K562 (cell line): Measurements from ENCODE around the gene DDAH2. TPM values are rescaled to one million over a fixed set of nuclear protein-coding genes. Genes with fewer than 3 reads are reported as not detected.
A peak's percentile ranks its signal among the peaks of the same experiment; 100 is the strongest.

Experiments used
- BMI1 ChIP-seq: fragments of 150-350 bp; IDR thresholded peaks from 2 replicates; pipeline ENCODE4 v1.6.1; 2014; ENCODE audit warnings: low read length
- CXXC5 ChIP-seq: fragments of 250-450 bp; sonication (Bioruptor Pico); IDR thresholded peaks from 2 replicates; pipeline ENCODE4 v1.8.0; 2022; ENCODE audit warnings: inconsistent platforms, mild to moderate bottlenecking, moderate library complexity
- FOXK2 ChIP-seq, 2 experiments: fragments of 450-650 bp; IDR thresholded peaks in 1 of 2; conservative IDR thresholded peaks in 1 of 2; 2 replicates each; pipeline ENCODE4 v1.6.1; 2016; ENCODE audit warnings: low read depth in 2 of 2, mild to moderate bottlenecking in 1 of 2
- KDM5B ChIP-seq: fragments of 200-600 bp; sonication (generic); IDR thresholded peaks from 2 replicates; pipeline ENCODE4 v1.6.1; 2012; ENCODE audit warnings: low read depth, mild to moderate bottlenecking, moderate library complexity, low read length, control low read depth, inconsistent platforms; ENCODE audit not compliant: insufficient replicate concordance
- L3MBTL2 ChIP-seq: fragments of 450-650 bp; IDR thresholded peaks from 2 replicates; pipeline ENCODE4 v1.6.1; 2016; ENCODE audit warnings: mild to moderate bottlenecking, moderate library complexity
- MCM7 ChIP-seq, 2 experiments: fragments of 450-650 bp; IDR thresholded peaks; 2 replicates each; pipeline ENCODE4 v1.6.1; 2016 to 2018
- MYC ChIP-seq, 2 experiments: fragments of 250-450 bp in 1 of 2; sonication (Bioruptor Pico) in 1 of 2; IDR thresholded peaks; 2 replicates each; pipeline versions ENCODE4 v1.5.1 to v1.6.1; 2012 to 2021; ENCODE audit warnings: low read depth in 2 of 2, borderline replicate concordance in 1 of 2, improper control_type of control experiment in 1 of 2, low read length in 1 of 2, mild to moderate bottlenecking in 1 of 2, moderate library complexity in 1 of 2
- NBN ChIP-seq: fragments of 450-650 bp; IDR thresholded peaks from 2 replicates; pipeline ENCODE4 v1.6.1; 2016; ENCODE audit warnings: low read depth, mild to moderate bottlenecking
- NR2F6 ChIP-seq: fragments of 450-650 bp; formaldehyde crosslinking; IDR thresholded peaks from 2 replicates; pipeline ENCODE4 v1.4.0; 2020; ENCODE audit warnings: mild to moderate bottlenecking
- PTRF ChIP-seq: fragments of 450-650 bp; IDR thresholded peaks from 2 replicates; pipeline ENCODE4 v1.6.1; 2016; ENCODE audit warnings: mild to moderate bottlenecking, missing genetic modification characterization, missing compliant biosample characterization
- RBBP5 ChIP-seq: fragments of 200-600 bp; sonication (generic); IDR thresholded peaks from 2 replicates; pipeline ENCODE4 v1.6.1; 2012; ENCODE audit warnings: borderline replicate concordance, mild to moderate bottlenecking, low read length, control low read depth, inconsistent platforms; ENCODE audit not compliant: insufficient read depth, poor library complexity, severe bottlenecking
- RBFOX2 ChIP-seq: fragments of 200-400 bp; formaldehyde crosslinking; IDR thresholded peaks from 2 replicates; pipeline ENCODE4 v1.6.1; 2017; ENCODE audit warnings: low read depth, mild to moderate bottlenecking, low read length, moderate library complexity
- SRSF3 ChIP-seq: fragments of 200-400 bp; formaldehyde crosslinking; IDR thresholded peaks from 2 replicates; pipeline ENCODE4 v1.6.1; 2016; ENCODE audit warnings: mild to moderate bottlenecking, low read length, moderate library complexity; ENCODE audit not compliant: insufficient read depth
- TRIM28 ChIP-seq: fragments of 450-650 bp; IDR thresholded peaks from 2 replicates; pipeline ENCODE4 v1.6.1; 2017
- U2AF2 ChIP-seq: fragments of 200-400 bp; formaldehyde crosslinking; optimal IDR thresholded peaks from 2 replicates; pipeline ENCODE3; 2017; ENCODE audit warnings: low read depth, mild to moderate bottlenecking, low read length
- ZNF23 ChIP-seq: fragments of 250-450 bp; sonication (Bioruptor Pico); IDR thresholded peaks from 2 replicates; pipeline ENCODE4 v1.4.0; 2020; ENCODE audit warnings: mild to moderate bottlenecking
- ZNF253 ChIP-seq: fragments of 250-450 bp; sonication (Bioruptor Pico); conservative IDR thresholded peaks from 2 replicates; pipeline ENCODE4 v1.6.1; 2021; ENCODE audit warnings: mild to moderate bottlenecking
- ZNF644 ChIP-seq: fragments of 200-800 bp; sonication (Bioruptor generic); IDR thresholded peaks from 2 replicates; pipeline ENCODE4 v1.6.1; 2016; ENCODE audit warnings: low read depth, missing genetic modification characterization, missing compliant biosample characterization
- ZNF717 ChIP-seq: fragments of 250-450 bp; sonication (Bioruptor Pico); IDR thresholded peaks from 2 replicates; pipeline ENCODE4 v1.5.0; 2021
- polyA plus RNA-seq, 8 experiments: library from polyadenylated mRNA; depleted of rRNA in 4 of 8; stranded (reverse) in 5 of 8; unstranded in 3 of 8; fragments of >200 nt; fragmentation: Nextera tagmentation in 2 of 8; fragmentation: Illumina TruSeq in 1 of 8; extraction: Ambion mirVana in 2 of 8; extraction: Trizol in 1 of 8; gene quantifications; 2 replicates each; pipeline versions ENCODE4 v1.2.1 to v1.2.3, GENCODE V29; 2011 to 2014; ENCODE audit warnings: inconsistent platforms in 1 of 8, missing spikeins in 1 of 8
- total RNA-seq, 7 experiments: library from RNA; depleted of rRNA in 6 of 7; stranded (reverse); fragments of >200 nt in 6 of 7; fragmentation: Illumina TruSeq in 2 of 7; extraction: Trizol in 2 of 7; gene quantifications; 2 replicates each; pipeline versions ENCODE4 v1.2.1 to v1.2.3, GENCODE V29; 2011 to 2021; ENCODE audit warnings: low replicate concordance in 1 of 7
- TF ChIP-seq, protein P1 (sequence below), 2 experiments: fragments of 200-800 bp in 1 of 2; sonication (Bioruptor generic) in 1 of 2; sonication (generic) in 1 of 2; formaldehyde crosslinking in 1 of 2; IDR thresholded peaks in 1 of 2; conservative IDR thresholded peaks in 1 of 2; 2 replicates each; pipeline versions ENCODE4 v1.5.0 to v1.6.1; 2016 to 2020; ENCODE audit warnings: missing compliant biosample characterization in 1 of 2, missing genetic modification characterization in 1 of 2, missing genetic modification reagents in 1 of 2
- TF ChIP-seq, protein P2 (sequence below): sonication (generic); formaldehyde crosslinking; IDR thresholded peaks from 2 replicates; pipeline ENCODE4 v1.8.1; 2023; ENCODE audit warnings: mild to moderate bottlenecking, missing genetic modification reagents
- TF ChIP-seq, protein P3 (sequence below): fragments of 250-450 bp; sonication (Bioruptor Pico); IDR thresholded peaks from 2 replicates; pipeline ENCODE4 v1.5.0; 2021
- TF ChIP-seq, protein P4 (sequence below): fragments of 250-450 bp; sonication (Bioruptor Pico); IDR thresholded peaks from 2 replicates; pipeline ENCODE4 v1.8.0; 2021; ENCODE audit warnings: mild to moderate bottlenecking, moderate library complexity

DDAH2 gene
- total and polyA plus RNA-seq, 9 of the 15 experiments (the other 6 are each of a cell fraction or from before 2014, with no cell fraction given) = 1.8 to 45.4 (median 21.4) TPM

DNA sequence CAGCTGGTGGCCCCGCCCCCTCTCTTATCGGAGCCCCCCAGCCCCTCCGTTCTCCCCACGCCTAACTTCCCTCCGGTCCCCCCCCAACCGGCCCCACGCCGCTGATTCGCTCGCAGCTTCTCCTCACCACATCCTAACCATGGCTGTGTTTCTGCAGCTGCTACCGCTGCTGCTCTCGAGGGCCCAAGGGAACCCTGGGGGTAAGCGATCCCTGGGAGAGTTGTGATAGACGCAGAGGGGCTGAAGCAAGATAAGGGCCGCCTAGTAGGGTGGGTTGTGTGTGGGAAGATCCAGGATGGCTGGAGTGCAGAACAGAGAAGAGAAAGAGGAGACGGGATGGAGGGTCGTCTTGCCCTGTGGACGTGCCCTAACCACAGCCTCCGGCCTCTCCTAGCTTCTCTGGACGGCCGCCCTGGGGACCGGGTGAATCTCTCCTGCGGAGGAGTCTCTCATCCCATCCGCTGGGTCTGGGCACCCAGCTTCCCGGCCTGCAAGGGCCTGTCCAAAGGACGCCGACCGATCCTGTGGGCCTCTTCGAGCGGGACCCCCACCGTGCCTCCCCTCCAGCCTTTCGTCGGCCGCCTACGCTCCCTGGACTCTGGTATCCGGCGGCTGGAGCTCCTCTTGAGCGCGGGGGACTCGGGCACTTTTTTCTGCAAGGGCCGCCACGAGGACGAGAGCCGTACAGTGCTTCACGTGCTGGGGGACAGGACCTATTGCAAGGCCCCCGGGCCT, 5.7 kb downstream of the DDAH2 start, which contains the start of gene MPIG6B (continued):
- TF ChIP-seq, protein P1, sequence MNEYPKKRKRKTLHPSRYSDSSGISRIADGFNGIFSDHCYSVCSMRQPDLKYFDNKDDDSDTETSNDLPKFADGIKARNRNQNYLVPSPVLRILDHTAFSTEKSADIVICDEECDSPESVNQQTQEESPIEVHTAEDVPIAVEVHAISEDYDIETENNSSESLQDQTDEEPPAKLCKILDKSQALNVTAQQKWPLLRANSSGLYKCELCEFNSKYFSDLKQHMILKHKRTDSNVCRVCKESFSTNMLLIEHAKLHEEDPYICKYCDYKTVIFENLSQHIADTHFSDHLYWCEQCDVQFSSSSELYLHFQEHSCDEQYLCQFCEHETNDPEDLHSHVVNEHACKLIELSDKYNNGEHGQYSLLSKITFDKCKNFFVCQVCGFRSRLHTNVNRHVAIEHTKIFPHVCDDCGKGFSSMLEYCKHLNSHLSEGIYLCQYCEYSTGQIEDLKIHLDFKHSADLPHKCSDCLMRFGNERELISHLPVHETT (CRISPR knock-in tag; conservative IDR thresholded peaks at IDR 0.05 in 1 of 2, IDR thresholded peaks at IDR 0.05 in 1 of 2) = no peak
- TF ChIP-seq U2AF2 (no peak), MYC (IDR thresholded peaks at IDR 0.05; ENCODE audit: low read depth, low read length) (no peak), MYC (CRISPR knock-in tag; IDR thresholded peaks at IDR 0.05; ENCODE audit: borderline replicate concordance, low read depth) (no peak), FOXK2 (conservative IDR thresholded peaks at IDR 0.05 in 1 of 2, IDR thresholded peaks at IDR 0.05 in 1 of 2; ENCODE audit: low read depth in 2 of 2) (no peak), CXXC5 (CRISPR knock-in tag) (no peak), ZNF644 (tag) (no peak), BMI1 (no peak), RBFOX2 (peak; percentile 59), PTRF (no peak), SRSF3 (no peak), RBBP5 (peak; percentile 13), L3MBTL2 (no peak), ZNF717 (CRISPR knock-in tag) (no peak), KDM5B (no peak), TRIM28 (no peak), ZNF253 (CRISPR knock-in tag) (no peak), ZNF23 (CRISPR knock-in tag) (no peak), NBN (no peak), MCM7 (IDR thresholded peaks at IDR 0.05) (no peak), NR2F6 (CRISPR knock-in tag) (no peak)
- TF ChIP-seq, protein P2, sequence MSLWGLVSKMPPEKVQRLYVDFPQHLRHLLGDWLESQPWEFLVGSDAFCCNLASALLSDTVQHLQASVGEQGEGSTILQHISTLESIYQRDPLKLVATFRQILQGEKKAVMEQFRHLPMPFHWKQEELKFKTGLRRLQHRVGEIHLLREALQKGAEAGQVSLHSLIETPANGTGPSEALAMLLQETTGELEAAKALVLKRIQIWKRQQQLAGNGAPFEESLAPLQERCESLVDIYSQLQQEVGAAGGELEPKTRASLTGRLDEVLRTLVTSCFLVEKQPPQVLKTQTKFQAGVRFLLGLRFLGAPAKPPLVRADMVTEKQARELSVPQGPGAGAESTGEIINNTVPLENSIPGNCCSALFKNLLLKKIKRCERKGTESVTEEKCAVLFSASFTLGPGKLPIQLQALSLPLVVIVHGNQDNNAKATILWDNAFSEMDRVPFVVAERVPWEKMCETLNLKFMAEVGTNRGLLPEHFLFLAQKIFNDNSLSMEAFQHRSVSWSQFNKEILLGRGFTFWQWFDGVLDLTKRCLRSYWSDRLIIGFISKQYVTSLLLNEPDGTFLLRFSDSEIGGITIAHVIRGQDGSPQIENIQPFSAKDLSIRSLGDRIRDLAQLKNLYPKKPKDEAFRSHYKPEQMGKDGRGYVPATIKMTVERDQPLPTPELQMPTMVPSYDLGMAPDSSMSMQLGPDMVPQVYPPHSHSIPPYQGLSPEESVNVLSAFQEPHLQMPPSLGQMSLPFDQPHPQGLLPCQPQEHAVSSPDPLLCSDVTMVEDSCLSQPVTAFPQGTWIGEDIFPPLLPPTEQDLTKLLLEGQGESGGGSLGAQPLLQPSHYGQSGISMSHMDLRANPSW (CRISPR knock-in tag) = no peak
- TF ChIP-seq, protein P3, sequence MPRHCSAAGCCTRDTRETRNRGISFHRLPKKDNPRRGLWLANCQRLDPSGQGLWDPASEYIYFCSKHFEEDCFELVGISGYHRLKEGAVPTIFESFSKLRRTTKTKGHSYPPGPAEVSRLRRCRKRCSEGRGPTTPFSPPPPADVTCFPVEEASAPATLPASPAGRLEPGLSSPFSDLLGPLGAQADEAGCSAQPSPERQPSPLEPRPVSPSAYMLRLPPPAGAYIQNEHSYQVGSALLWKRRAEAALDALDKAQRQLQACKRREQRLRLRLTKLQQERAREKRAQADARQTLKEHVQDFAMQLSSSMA (CRISPR knock-in tag) = no peak
- TF ChIP-seq, protein P4, sequence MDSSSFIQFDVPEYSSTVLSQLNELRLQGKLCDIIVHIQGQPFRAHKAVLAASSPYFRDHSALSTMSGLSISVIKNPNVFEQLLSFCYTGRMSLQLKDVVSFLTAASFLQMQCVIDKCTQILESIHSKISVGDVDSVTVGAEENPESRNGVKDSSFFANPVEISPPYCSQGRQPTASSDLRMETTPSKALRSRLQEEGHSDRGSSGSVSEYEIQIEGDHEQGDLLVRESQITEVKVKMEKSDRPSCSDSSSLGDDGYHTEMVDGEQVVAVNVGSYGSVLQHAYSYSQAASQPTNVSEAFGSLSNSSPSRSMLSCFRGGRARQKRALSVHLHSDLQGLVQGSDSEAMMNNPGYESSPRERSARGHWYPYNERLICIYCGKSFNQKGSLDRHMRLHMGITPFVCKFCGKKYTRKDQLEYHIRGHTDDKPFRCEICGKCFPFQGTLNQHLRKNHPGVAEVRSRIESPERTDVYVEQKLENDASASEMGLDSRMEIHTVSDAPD (CRISPR knock-in tag) = no peak
